CD14-positive monocyte (primary cell): ENCODE measurements around the gene GAR1. TPM values are rescaled to one million over a fixed set of nuclear protein-coding genes. Genes with fewer than 3 reads are reported as not detected.

Experiments
- DNase-seq, 3 donors: peaks; one replicate each; pipeline ENCODE4 v3.0.0-alpha.2; 2011 to 2022
- H2AFZ ChIP-seq: 2 replicates; pipeline ENCODE4 v1.6.0; 2012; ENCODE audit warnings: mild to moderate bottlenecking, low read depth, low read length, inconsistent platforms; ENCODE audit not compliant: insufficient read depth, poor library complexity, severe bottlenecking
- H3K27ac ChIP-seq, 2 donors: 1 replicate in 1 of 2; 2 replicates in 1 of 2; pipeline ENCODE4 v1.5.1; 2012 to 2013; ENCODE audit warnings: low read length in 2 of 2, control low read depth in 1 of 2, inconsistent platforms in 1 of 2, low read depth in 1 of 2, mild to moderate bottlenecking in 1 of 2
- H3K27me3 ChIP-seq, 2 donors: one replicate each; pipeline versions ENCODE4 v1.6.0 to v1.6.1; 2011 to 2013; ENCODE audit warnings: low read length in 2 of 2; ENCODE audit not compliant: control insufficient read depth in 2 of 2, insufficient read depth in 2 of 2
- H3K36me3 ChIP-seq, 2 donors: replicated peaks in 1 of 2; 1 replicate in 1 of 2; 2 replicates in 1 of 2; pipeline versions ENCODE4 v1.5.1 to v1.6.1; 2012 to 2013; ENCODE audit warnings: low read length in 2 of 2, control low read depth in 1 of 2, inconsistent platforms in 1 of 2, mild to moderate bottlenecking in 1 of 2; ENCODE audit not compliant: insufficient read depth in 2 of 2, control insufficient read depth in 1 of 2
- H3K4me1 ChIP-seq, 2 donors: 1 replicate in 1 of 2; 2 replicates in 1 of 2; pipeline versions ENCODE4 v1.5.1 to v1.6.1; 2012 to 2013; ENCODE audit warnings: low read length in 2 of 2, control low read depth in 1 of 2, inconsistent platforms in 1 of 2, mild to moderate bottlenecking in 1 of 2, moderate library complexity in 1 of 2; ENCODE audit not compliant: insufficient read depth in 2 of 2, control insufficient read depth in 1 of 2
- H3K4me2 ChIP-seq: replicated peaks from 2 replicates; pipeline ENCODE3; 2012; ENCODE audit warnings: low read length, moderate library complexity, mild to moderate bottlenecking; ENCODE audit not compliant: poor library complexity, severe bottlenecking; ENCODE audit errors: extremely low read depth
- H3K4me3 ChIP-seq, 3 experiments: fragments of 200-600 bp in 1 of 3; sonication (generic) in 1 of 3; replicated peaks in 1 of 3; 1 replicate in 2 of 3; 2 replicates in 1 of 3; pipeline ENCODE4 v1.5.1; 2011 to 2013; ENCODE audit warnings: low read length in 3 of 3, mild to moderate bottlenecking in 3 of 3, control low read depth in 2 of 3, low read depth in 2 of 3, inconsistent platforms in 1 of 3, moderate library complexity in 1 of 3
- H3K79me2 ChIP-seq: 2 replicates; pipeline ENCODE4 v1.6.0; 2012; ENCODE audit warnings: mild to moderate bottlenecking, control low read depth, inconsistent platforms, low read length, moderate library complexity; ENCODE audit not compliant: insufficient read depth
- H3K9ac ChIP-seq: 2 replicates; pipeline ENCODE4 v1.6.0; 2017; ENCODE audit warnings: low read length, mild to moderate bottlenecking; ENCODE audit not compliant: insufficient read depth, poor library complexity, severe bottlenecking
- H3K9me3 ChIP-seq, 2 donors: replicated peaks in 1 of 2; 1 replicate in 1 of 2; 2 replicates in 1 of 2; pipeline versions ENCODE4 v1.5.1 to v1.6.1; 2012 to 2013; ENCODE audit warnings: low read length in 2 of 2, control low read depth in 1 of 2; ENCODE audit not compliant: control insufficient read depth in 1 of 2, insufficient read depth in 1 of 2
- H4K20me1 ChIP-seq: 2 replicates; pipeline ENCODE4 v1.6.0; 2012; ENCODE audit warnings: mild to moderate bottlenecking, low read length, control low read depth, moderate library complexity; ENCODE audit not compliant: insufficient read depth
- H3K27ac Mint-ChIP-seq, 7 donors: one replicate each; pipeline ENCODE4 v1.8.0; 2020; ENCODE audit warnings: mild to moderate bottlenecking in 7 of 7, mixed read lengths in 7 of 7, moderate library complexity in 6 of 7, inconsistent platforms in 2 of 7
- H3K27me3 Mint-ChIP-seq, 3 donors: one replicate each; pipeline ENCODE4 v1.8.0; 2021 to 2022; ENCODE audit warnings: low read depth in 3 of 3, mild to moderate bottlenecking in 3 of 3, mixed read lengths in 3 of 3, moderate library complexity in 3 of 3, inconsistent platforms in 1 of 3
- H3K36me3 Mint-ChIP-seq, 2 donors: one replicate each; pipeline ENCODE4 v1.8.0; 2020; ENCODE audit warnings: mixed read lengths in 2 of 2, inconsistent platforms in 1 of 2, mild to moderate bottlenecking in 1 of 2
- H3K4me1 Mint-ChIP-seq: one replicate; pipeline ENCODE4 v1.8.0; 2020; ENCODE audit warnings: mild to moderate bottlenecking, mixed read lengths
- H3K4me3 Mint-ChIP-seq, 2 donors: one replicate each; pipeline ENCODE4 v1.8.0; 2020; ENCODE audit warnings: mild to moderate bottlenecking in 2 of 2, mixed read lengths in 2 of 2, moderate library complexity in 1 of 2
- H3K9me3 Mint-ChIP-seq, 7 donors: one replicate each; pipeline ENCODE4 v1.8.0; 2020 to 2022; ENCODE audit warnings: mixed read lengths in 7 of 7, mild to moderate bottlenecking in 6 of 7, moderate library complexity in 6 of 7, inconsistent platforms in 2 of 7
- CTCF ChIP-seq: fragments of 200-600 bp; IDR thresholded peaks from one replicate; pipeline ENCODE4 v1.8.0; 2022; ENCODE audit warnings: antibody characterized with exemption, mild to moderate bottlenecking
- WGBS: methylation state at CpG from one replicate; pipeline ENCODE4 v1.1.5; 2013; ENCODE audit warnings: missing lambda C conversion rate; ENCODE audit not compliant: insufficient coverage; 5-methylcytosine and 5-hydroxymethylcytosine counted together
- intact Hi-C, 2 donors: fragments of 100-400 bp; cut with micrococcal nuclease; formaldehyde crosslinking; loops; one replicate each; pipeline versions ENCODE4 v1.15.0 to v1.15.1; 2023
- polyA plus RNA-seq, 3 donors: library from polyadenylated mRNA; depleted of rRNA in 1 of 3; unstranded in 2 of 3; stranded (reverse) in 1 of 3; fragments of 300-500 nt in 2 of 3; fragments of >200 nt in 1 of 3; fragmentation: Illumina TruSeq in 2 of 3; gene quantifications; 1 replicate in 2 of 3; 2 replicates in 1 of 3; pipeline ENCODE4 v1.2.3, GENCODE V29; 2012 to 2021

The GAR1 gene
- polyA plus RNA-seq, 3 donors = 4.3 to 8.7 (median 4.7) TPM

GRCh38 chr4:109810552-109811387 is 4.8 kb upstream of the GAR1 start:
- Mint-ChIP-seq H3K36me3 (no peaks in the 10 kb centered on the region), H3K4me3 (no peak overlapping the region)
- intact Hi-C loops = loop anchor here in 1 of 2 donors (5.0 to 10.0 kb wide), 2 partner anchors 106 to 248 kb away; partner anchors contain the start of genes CASP6 and MCUB

GRCh38 chr4:109811707-109812106 is 3.9 kb upstream of the GAR1 start:
- no peaks in the 10 kb centered on the region for H3K9me3 Mint-ChIP-seq
- no peak for DNase-seq
- Histone ChIP-seq H3K4me2 (no peak overlapping the region), H3K79me2 (peaks cover 13% of the 10 kb centered on the region), H3K36me3 (no peaks in the 10 kb centered on the region), H3K27me3 (no peaks in the 10 kb centered on the region), H3K4me3 (no peak overlapping the region), H2AFZ (no peak overlapping the region), H3K27ac (no peak overlapping the region), H3K9ac (no peak overlapping the region), H3K9me3 (no peaks in the 10 kb centered on the region), H4K20me1 (no peaks in the 10 kb centered on the region), H3K4me1 (peaks cover 20 to 29% of the 10 kb centered on the region in 2 donors)
- intact Hi-C loops = loop anchor here in 1 of 2 donors (5.0 to 10.0 kb wide), 2 partner anchors 107 to 249 kb away; partner anchors contain the start of genes CASP6 and MCUB
- no peak for TF ChIP-seq CTCF
- H3K4me1 Mint-ChIP-seq = peaks cover 25% of the 10 kb centered on the region
- H3K36me3 Mint-ChIP-seq = no peaks in the 10 kb centered on the region
- no peak overlapping the region for H3K4me3 Mint-ChIP-seq
- peaks cover 0 to 2% (median 1%) of the 10 kb centered on the region in 3 donors for H3K27me3 Mint-ChIP-seq
- no CpG with 5 or more reads among the region's 3 CpGs for WGBS
- H3K27ac Mint-ChIP-seq = no peak overlapping the region

More at GRCh38 chr4:109810552-109811387, 4.8 kb upstream of the GAR1 start:
- Histone ChIP-seq H3K36me3 (no peaks in the 10 kb centered on the region), H4K20me1 (no peaks in the 10 kb centered on the region), H3K79me2 (peaks cover 3% of the 10 kb centered on the region), H3K4me2 (no peak overlapping the region), H3K4me3 (no peak overlapping the region), H3K9ac (no peak overlapping the region), H3K27ac (no peak overlapping the region), H3K27me3 (no peaks in the 10 kb centered on the region), H3K4me1 (peaks cover 12 to 20% of the 10 kb centered on the region in 2 donors), H2AFZ (no peak overlapping the region), H3K9me3 (no peaks in the 10 kb centered on the region)
- Mint-ChIP-seq H3K27me3 (peaks cover 0 to 2% (median 0%) of the 10 kb centered on the region in 3 donors), H3K4me1 (peaks cover 16% of the 10 kb centered on the region), H3K27ac (no peak overlapping the region), H3K9me3 (no peaks in the 10 kb centered on the region)
- 96% methylated on average over 5 of the region's 11 CpGs for WGBS
- no peak for DNase-seq
- no peak for TF ChIP-seq CTCF
